Lower lobe of right lung (tissue), 2 donors: Measurements from ENCODE around the gene AQP5. TPM values are rescaled to one million over a fixed set of nuclear protein-coding genes. Genes with fewer than 3 reads are reported as not detected.

Experiments
- ATAC-seq, 2 donors: fragments of 200-7000 bp; cut with Tn5 transposase; one replicate each; pipeline ENCODE4 v1.9.1; 2020 to 2022; ENCODE audit warnings: mild to moderate bottlenecking in 2 of 2, moderate library complexity in 2 of 2
- DNase-seq: peaks from one replicate; pipeline ENCODE4 v3.0.0-alpha.2; 2020
- H3K27ac ChIP-seq: fragments of 200-600 bp; one replicate; pipeline ENCODE4 v1.8.0; 2022
- H3K27me3 ChIP-seq: fragments of 200-600 bp; one replicate; pipeline ENCODE4 v1.8.0; 2022; ENCODE audit warnings: low read depth
- H3K36me3 ChIP-seq: fragments of 200-600 bp; one replicate; pipeline ENCODE4 v1.8.0; 2022; ENCODE audit warnings: mild to moderate bottlenecking
- H3K4me1 ChIP-seq: fragments of 200-600 bp; one replicate; pipeline ENCODE4 v1.8.0; 2022
- H3K4me3 ChIP-seq: fragments of 200-600 bp; one replicate; pipeline ENCODE4 v1.8.0; 2022; ENCODE audit warnings: mild to moderate bottlenecking
- H3K9me3 ChIP-seq: fragments of 200-600 bp; one replicate; pipeline ENCODE4 v1.8.0; 2022
- intact Hi-C: fragments of 100-400 bp; cut with DNase I; formaldehyde crosslinking; loops from one replicate; pipeline ENCODE4 v1.11.0; 2022
- total RNA-seq: library from RNA; stranded (reverse); fragmentation: NEBNext Ultra II Directional; extraction: Animal tissue kit (Norgen Biotek cat#: 25700); gene quantifications from one replicate; pipeline ENCODE4 v1.2.1, GENCODE V29; 2021
- TF ChIP-seq, protein P1 (sequence below): fragments of 200-600 bp; IDR thresholded peaks from one replicate; pipeline ENCODE4 v1.8.0; 2022; ENCODE audit warnings: antibody characterized with exemption, mild to moderate bottlenecking
- donor health status: DM: no; HTN: yes; CAD: no; lungs with severe emphysema.

AQP5 gene
- total RNA-seq, 1 donor from 2014 or later: 6.4 TPM

DNA sequence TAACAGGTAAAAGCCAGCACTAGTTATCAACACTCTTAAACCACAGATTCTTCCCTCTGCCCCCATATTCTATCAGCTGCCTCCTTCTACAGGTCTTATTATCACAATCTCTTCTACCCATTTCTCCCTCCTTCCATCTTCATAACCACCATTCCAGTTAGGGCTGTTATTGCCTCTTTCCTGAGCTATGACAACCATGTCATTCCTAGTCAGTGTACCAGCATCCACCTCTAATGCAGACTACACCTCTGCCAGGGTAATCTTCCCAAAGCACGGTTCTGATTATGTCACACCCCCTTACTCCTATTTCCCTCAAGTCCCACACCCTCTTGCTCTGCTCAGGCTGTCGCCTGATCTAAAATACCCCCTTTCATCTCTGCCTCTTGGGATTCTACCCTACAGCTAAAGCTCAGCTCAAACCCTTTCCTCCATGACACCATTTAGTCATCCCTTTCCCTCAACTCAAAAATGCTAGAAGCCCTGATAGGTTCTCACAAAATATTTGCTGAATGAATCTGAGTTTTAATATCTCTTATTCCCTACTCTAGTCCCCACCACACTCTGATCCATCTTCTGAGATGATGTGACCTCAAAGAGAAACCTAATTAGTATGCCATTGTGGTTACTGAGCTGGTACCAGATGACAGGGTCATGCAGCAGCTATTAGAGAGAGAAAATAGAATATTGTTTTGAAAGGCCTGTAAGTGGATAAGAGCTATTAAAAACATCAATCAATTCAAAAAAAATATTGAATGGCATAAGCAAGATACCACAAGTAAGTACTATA is 51.9 kb downstream of the AQP5 start:
- no peaks in the 10 kb centered on the region for H3K27me3 ChIP-seq
- no peaks in the 10 kb centered on the region for H3K36me3 ChIP-seq
- intact Hi-C loops: no loop called here
- no peak overlapping the region for H3K27ac ChIP-seq
- peaks cover 9% of the 10 kb centered on the region for H3K4me1 ChIP-seq
- H3K9me3 ChIP-seq: no peaks in the 10 kb centered on the region
- TF ChIP-seq, protein P1, sequence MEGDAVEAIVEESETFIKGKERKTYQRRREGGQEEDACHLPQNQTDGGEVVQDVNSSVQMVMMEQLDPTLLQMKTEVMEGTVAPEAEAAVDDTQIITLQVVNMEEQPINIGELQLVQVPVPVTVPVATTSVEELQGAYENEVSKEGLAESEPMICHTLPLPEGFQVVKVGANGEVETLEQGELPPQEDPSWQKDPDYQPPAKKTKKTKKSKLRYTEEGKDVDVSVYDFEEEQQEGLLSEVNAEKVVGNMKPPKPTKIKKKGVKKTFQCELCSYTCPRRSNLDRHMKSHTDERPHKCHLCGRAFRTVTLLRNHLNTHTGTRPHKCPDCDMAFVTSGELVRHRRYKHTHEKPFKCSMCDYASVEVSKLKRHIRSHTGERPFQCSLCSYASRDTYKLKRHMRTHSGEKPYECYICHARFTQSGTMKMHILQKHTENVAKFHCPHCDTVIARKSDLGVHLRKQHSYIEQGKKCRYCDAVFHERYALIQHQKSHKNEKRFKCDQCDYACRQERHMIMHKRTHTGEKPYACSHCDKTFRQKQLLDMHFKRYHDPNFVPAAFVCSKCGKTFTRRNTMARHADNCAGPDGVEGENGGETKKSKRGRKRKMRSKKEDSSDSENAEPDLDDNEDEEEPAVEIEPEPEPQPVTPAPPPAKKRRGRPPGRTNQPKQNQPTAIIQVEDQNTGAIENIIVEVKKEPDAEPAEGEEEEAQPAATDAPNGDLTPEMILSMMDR: no peak
- no peak overlapping the region for H3K4me3 ChIP-seq
- no peak for DNase-seq
- ATAC-seq: no peak

DNA sequence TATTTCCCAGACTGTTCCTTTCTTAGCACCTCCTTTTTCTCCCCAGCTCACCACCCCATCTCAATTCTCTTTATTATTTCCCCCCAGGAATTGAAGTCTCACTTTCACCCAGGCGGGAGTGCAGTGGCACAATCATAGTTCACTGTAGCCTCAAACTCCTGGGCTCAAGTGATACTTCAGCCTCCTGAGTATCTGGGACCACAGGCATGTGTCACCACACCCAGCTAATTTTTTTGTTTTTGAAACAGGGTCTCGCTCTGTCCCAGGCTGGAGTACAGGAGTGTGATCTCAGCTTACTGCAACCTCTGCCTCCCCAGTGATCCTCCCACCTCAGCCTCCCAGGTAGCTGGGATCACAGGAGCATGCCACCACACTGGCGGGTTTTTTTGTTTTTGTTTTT is 52.7 kb downstream of the AQP5 start:
- Histone ChIP-seq H3K27me3 (no peaks in the 10 kb centered on the region), H3K27ac (no peak overlapping the region), H3K9me3 (no peaks in the 10 kb centered on the region), H3K4me3 (no peak overlapping the region), H3K4me1 (peaks cover 9% of the 10 kb centered on the region), H3K36me3 (no peaks in the 10 kb centered on the region)
- intact Hi-C loops: no loop called here
- ATAC-seq: peak; percentile 31 to 60
- no peak for DNase-seq
- TF ChIP-seq, protein P1: no peak

Other genes starting within 250 kb of the AQP5 start
- gene TMBIM6, start 220.3 kb upstream of the AQP5 start, total RNA-seq: 671 TPM
- gene NCKAP5L, start 133.5 kb upstream of the AQP5 start, total RNA-seq: 24.5 TPM
- 5.1 TPM for gene BCDIN3D, start 118.8 kb upstream of the AQP5 start, total RNA-seq
- 2.9 TPM for gene FAIM2, start 58.0 kb upstream of the AQP5 start, total RNA-seq
- gene AQP2, start 11.1 kb upstream of the AQP5 start, total RNA-seq: not detected
- 0.09 TPM for gene AQP6, start 11.1 kb downstream of the AQP5 start, total RNA-seq
- gene RACGAP1, start 63.6 kb downstream of the AQP5 start, total RNA-seq: 13.7 TPM
- gene ASIC1, start 95.7 kb downstream of the AQP5 start, total RNA-seq: 1.6 TPM
- 44.2 TPM for gene SMARCD1, start 123.5 kb downstream of the AQP5 start, total RNA-seq
- gene GPD1, start 142.1 kb downstream of the AQP5 start, total RNA-seq: 67.0 TPM
- 68.0 TPM for gene COX14, start 150.4 kb downstream of the AQP5 start, total RNA-seq
- 37.7 TPM for gene CERS5, start 205.5 kb downstream of the AQP5 start, total RNA-seq